ENCODE data around the gene CCND2.

The CCND2 gene

GRCh38 chr12:4257442-4257841, 16.1 kb upstream of the CCND2 start:
- DNase-seq = no peak

- no peak for DNase-seq
These were observed 14.5 kb upstream of the CCND2 start for GRCh38 chr12:4259099-4259498.

- DNase-seq = no peak
These were observed 11.9 kb upstream of the CCND2 start for GRCh38 chr12:4261655-4262054.

- DNase-seq = no peak
These were observed 8.3 kb upstream of the CCND2 start for GRCh38 chr12:4265280-4265679.

DNA sequence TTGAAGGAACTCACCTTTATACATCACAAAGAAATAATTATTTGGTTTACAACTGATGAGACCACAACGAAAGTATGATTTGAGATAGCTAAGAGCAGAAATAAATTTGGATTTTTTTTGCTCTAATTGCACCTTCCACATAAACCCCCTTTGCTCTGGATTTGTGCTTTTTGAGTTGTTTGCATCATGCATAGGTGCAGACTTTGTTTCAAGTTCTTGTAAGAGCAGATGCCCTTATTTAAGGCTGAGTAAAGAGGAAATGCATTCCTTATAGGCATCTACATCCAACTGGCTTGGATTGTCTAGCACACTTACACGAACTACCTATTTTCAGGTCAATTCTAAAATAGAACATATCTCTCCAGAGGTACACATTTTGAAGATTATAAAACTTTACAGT, 6.6 kb upstream of the CCND2 start:
- no peak for DNase-seq

- no peak for DNase-seq
These were observed 5.7 kb upstream of the CCND2 start for GRCh38 chr12:4267704-4268328.

- no peak for DNase-seq
These were observed 5.0 kb upstream of the CCND2 start for GRCh38 chr12:4268329-4269181.

DNA sequence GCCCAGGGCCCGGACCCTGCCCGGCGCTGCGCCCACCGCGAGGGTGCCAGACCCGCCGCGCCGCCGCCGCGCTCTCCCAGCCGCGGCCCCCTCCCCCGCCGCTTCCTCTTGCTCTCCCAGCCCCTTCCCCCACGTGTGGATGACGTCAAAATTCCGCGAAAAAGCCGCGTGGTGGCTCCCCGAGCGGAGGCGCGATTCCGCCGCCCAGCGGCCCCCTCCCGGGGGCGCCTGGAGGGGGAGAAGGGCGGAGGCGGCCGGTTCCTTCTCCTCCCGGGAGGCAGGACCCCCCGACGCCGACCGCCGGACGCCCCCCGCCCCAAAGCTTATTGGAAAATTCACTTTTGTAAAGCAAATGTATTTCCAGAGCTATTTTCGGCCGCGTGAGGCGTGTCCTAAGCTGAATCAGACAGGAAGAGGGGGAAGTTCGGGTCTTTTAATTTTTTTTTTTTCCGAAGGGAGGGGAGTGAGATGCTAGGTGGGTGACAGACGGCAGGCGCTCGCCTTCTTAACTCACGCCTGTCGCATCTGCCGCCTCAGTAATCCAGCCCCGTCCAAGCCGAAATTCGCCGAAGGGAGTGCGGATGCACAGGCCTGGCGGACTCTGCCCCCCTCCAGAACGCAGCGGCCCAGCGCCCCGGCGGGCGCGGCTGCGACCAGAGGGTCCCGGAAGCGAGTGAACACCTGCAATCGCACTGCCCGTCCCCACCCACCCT, 4.1 kb upstream of the CCND2 start:
- DNase-seq = peak; percentile 19

- DNase-seq = no peak
These were observed 3.3 kb upstream of the CCND2 start for GRCh38 chr12:4270016-4270830.

GRCh38 chr12:4270831-4271716, 2.5 kb upstream of the CCND2 start:
- no peak for DNase-seq

GRCh38 chr12:4271717-4272423, 1.7 kb upstream of the CCND2 start:
- no peak for DNase-seq

GRCh38 chr12:4272424-4273272, 914 bp upstream of the CCND2 start:
- DNase-seq = no peak

GRCh38 chr12:4273273-4273651, 300 bp upstream of the CCND2 start:
- no peak for DNase-seq

- no peak for DNase-seq
These were observed 944 bp downstream of the CCND2 start for GRCh38 chr12:4274396-4275015.

DNA sequence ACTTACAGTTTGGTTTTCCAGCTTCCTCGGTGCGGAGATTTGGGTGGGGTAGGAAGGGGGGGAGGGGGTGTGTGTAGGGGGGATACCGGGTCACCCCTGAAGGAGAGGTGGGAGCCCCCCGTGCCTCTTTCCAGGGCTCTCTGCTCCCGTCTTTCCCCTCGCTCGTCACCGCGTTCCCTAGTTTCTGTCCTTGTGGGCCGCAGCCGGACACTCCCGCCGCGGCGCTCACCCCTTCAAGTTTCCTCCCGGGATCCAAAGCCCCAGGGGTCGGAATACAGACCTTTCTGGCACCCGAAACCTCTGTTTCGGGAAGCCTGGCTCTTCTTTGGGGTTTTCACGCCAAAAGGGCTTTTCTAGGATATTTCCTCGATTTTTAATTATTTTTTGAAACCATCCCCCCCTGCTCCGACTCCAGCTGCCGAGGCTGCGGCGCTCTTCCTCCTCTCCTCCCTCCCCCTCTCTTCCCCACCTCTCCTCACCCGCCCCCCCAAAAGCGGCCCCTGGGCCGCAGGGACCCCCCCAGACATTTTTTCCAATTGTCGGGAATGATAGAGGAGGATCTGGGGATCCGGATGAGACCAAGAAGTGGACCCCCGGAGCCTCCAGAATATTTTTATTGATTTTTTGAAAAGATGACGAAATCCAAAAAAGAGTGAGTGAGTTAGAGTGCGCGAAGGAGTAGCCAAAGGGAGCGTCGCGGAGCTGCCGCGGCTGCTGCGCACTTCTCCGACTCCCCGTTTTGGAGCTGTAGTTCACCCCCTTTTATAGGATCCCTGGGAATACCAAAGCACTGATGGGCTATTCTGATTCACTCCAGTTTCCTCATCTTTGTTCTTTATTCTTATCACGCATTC, 1.7 kb downstream of the CCND2 start:
- DNase-seq = no peak

DNA sequence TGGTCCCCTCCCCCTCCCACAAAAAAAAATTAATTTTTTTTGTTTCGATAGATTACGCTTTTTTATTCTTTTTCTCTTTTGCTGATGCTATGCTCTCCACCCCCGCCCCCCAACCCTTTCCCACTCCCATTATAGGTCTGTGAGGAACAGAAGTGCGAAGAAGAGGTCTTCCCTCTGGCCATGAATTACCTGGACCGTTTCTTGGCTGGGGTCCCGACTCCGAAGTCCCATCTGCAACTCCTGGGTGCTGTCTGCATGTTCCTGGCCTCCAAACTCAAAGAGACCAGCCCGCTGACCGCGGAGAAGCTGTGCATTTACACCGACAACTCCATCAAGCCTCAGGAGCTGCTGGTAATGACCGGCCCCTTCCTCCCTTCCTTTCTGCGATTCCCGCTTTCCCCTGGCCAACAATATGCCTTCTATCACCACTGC, 2.3 kb downstream of the CCND2 start:
- DNase-seq = no peak

GRCh38 chr12:4276524-4277204, 3.1 kb downstream of the CCND2 start:
- DNase-seq = no peak

GRCh38 chr12:4277205-4277543, 3.6 kb downstream of the CCND2 start:
- DNase-seq = no peak
